HG03097 (cell line): Measurements from ENCODE around the gene RBMS3.
"Not testable (repeated sequence)": the region's sequence is repeated elsewhere in the genome, so short reads cannot be mapped to it uniquely, and the experiment has no call there.

Experiments used
- ATAC-seq: cut with Tn5 transposase; IDR thresholded peaks from one replicate; pipeline ENCODE4 v1.9.1; 2021; ENCODE audit not compliant: unreplicated experiment, low FRiP score

RBMS3 gene

GRCh38 chr3:30035935-30036567 is 755.2 kb downstream of the RBMS3 start:
- ATAC-seq = no peak

GRCh38 chr3:30040126-30040525 is 759.3 kb downstream of the RBMS3 start:
- ATAC-seq = no peak

DNA sequence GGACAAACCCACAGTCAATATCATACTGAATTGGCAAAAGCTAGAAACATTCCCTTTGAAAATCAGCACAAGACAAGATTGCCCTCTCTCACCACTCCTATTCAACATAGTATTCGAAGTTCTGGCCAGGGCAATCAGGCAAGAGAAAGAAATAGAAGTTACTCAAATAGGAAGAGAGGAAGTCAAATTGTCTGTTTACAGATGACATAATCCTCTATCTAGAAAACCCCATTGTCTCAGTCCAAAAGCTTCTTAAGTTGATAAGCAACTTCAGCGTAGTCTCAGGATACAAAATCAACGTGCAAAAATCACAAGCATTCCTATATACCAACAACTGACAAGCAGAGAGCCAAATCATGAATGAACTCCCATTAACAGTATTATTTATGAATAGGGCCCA is 760.6 kb downstream of the RBMS3 start:
- ATAC-seq = not testable (repeated sequence)

DNA sequence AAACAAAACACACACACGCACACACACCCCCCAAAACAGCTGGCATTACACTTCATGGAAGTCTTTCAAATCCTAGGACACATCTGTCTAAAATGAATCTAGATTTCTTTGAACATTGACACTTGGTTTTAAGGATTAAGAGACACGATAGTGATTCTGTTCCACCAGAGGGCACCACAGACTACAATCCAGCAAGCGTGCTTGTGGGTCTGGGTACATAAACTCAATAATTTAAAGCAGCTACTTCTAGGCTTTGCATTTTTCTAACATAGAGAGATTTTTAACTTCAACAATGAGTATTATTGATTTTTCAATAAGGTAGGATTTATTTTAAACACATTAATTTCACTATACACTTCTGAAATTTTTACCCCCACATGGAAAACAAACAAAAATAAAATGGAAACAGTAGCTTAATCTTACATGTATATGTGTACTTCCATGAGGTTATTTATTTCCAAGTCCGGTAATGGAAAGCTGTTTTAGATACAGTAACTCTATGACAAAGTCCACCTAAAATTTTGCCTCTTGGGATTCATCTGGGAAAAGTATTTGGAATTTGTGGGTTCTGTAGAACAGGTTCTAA is 761.5 kb downstream of the RBMS3 start:
- no peak for ATAC-seq

DNA sequence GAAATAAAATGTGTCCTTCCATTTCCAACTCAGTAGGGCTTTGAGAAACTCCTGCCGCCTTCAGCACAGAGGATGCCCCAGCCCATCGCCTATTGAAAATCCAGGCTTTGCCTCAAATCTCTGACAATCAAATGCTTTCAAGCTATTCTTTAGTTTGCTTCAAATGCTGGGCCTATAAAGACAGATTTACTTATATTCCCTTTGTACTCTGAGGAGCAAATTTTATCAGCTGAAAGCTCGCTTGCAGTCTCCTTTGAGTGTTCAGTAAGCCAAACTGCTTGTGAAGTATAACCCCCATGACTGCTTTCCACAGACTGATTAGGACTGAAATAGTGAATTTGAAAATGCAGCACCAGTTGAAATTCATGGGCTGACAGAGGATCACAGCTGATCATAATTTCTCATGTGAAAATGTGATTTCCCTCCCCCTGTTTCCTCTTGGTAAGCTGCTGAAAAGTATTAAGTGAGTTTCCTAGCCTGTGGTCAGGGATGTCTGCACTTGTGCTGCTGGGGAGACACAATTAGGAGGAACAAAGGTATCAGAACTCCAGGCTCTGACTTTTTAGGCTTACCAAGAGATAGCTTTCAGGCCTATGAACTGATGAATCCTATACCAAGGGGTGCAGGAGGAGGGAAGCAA is 762.2 kb downstream of the RBMS3 start:
- ATAC-seq = no peak

- ATAC-seq = no peak
Measured at GRCh38 chr3:30044515-30044914, 763.6 kb downstream of the RBMS3 start.

DNA sequence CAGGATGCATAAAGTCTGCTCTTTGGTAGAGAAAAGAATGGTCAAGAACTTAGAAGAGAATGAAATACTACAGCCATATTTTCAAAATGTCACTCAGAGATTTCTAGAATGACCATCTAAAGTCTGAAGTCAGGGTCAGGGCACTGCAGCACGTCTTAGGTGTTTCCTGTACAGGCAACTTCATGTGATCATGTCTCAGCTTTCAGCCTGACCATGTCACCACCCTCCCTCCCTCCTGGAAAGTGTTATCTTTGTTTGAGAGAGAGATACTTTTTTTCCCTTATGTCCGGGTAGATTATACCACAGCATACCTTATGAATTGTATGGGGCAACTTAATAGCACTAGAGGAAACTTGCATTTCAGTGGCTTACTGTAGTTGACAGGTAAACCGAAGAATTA is 767.6 kb downstream of the RBMS3 start:
- no peak for ATAC-seq

DNA sequence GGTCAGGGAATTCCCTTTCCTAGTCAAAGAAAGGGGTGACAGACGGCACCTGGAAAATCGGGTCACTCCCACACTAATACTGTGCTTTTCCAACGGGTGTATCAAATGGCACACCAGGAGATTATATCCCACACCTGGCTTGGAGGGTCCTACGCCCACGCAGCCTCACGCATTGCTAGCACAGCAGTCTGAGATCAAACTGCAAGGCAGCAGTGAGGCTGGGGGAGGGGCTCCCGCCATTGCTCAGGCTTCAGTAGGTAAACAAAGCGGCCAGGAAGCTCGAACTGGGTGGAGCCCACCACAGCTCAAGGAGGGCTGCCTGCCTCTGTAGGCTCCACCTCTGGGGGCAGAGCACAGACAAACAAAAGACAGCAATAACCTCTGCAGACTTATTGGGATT is 769.2 kb downstream of the RBMS3 start:
- ATAC-seq = not testable (repeated sequence)

DNA sequence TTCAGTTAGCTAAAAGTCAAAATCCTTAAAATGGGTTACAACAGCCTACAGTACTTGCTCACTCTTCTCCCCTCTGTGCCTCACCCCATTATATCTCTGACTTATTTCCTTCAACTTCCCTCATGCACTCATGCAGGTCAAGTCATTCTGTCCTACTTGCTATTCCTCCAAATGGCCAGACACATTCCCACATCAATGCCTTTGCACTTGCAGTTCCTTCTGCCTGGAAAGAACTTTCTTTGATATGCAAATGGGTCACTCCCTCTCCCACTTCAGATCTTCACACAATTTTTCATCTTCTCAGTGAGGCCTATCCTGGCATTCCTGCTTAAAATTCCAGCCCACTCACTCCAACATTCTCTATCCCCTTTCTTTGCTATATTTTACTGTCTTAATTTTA is 778.4 kb downstream of the RBMS3 start:
- ATAC-seq = no peak
